Stimulated activated CD4-positive, alpha-beta T cell treated with anti-CD3 and anti-CD28 coated beads, Interleukin-1b, Interleukin-23, amount 100 ng/mL, for 1 hour (primary cell): ENCODE data around the gene NLRC5.
"Not testable (repeated sequence)": the region's sequence is repeated elsewhere in the genome, so short reads cannot be mapped to it uniquely, and the experiment has no call there.

Source experiments
- DNase-seq, 2 donors: peaks; one replicate each; pipeline ENCODE4 v3.0.0-alpha.2; 2020; ENCODE audit warnings: low read depth in 2 of 2

Gene NLRC5

DNA sequence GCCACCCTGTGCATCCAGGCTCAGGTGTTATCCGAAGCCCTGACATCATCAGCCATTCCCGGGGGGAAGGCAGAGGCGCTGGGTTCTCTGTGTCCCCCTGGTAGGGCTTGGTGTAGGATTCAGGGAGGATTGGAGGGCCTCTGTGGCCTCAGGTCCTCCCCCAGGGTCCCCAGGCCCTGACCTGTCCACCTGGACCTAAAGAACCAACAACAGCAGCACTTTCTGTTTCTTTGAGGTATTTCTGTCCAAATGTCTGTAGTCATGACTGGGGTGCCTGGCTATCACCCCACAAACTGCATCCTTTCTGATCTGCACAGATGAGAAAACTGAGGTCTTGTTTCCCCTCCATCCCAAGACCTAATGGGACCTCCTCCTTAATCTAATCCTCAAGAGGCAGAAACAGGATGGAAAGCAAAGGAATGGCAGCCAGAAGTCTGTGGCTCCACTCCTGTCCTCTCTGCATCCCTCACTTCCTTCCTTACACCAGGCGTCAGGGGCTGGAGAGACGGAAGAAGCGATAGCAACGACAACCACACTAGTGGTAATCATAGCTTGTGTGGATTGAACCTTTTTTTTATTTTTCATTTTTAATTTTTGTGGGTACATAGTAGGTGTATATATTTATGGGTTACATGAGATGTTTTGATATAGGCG is 11.8 kb downstream of the NLRC5 start:
- no peak for DNase-seq

GRCh38 chr16:57003439-57004386 is 14.4 kb downstream of the NLRC5 start:
- DNase-seq: no peak

- DNase-seq: no peak
These were observed 15.3 kb downstream of the NLRC5 start for GRCh38 chr16:57004387-57005250.

- not testable (repeated sequence) for DNase-seq
These were observed 16.2 kb downstream of the NLRC5 start for GRCh38 chr16:57005597-57005996.

DNA sequence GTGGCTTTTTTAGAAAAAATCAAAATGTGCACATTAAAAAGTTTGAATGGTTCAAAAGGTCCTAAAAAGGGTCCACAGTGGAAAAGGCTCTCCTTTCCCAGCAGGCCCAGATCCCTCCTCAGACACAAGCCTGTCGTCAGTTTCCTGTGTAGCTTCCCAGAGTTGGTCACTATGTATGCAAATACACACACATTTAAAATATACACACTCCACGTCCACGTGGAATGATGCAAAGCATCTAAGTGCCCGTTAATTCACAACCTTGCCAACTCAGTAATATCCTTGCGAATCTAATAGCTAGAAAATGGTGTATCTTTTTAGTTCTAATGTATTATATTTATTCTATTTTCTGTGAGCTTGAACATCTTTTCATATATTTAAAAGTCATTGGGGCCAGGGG is 17.7 kb downstream of the NLRC5 start:
- no peak for DNase-seq

DNA sequence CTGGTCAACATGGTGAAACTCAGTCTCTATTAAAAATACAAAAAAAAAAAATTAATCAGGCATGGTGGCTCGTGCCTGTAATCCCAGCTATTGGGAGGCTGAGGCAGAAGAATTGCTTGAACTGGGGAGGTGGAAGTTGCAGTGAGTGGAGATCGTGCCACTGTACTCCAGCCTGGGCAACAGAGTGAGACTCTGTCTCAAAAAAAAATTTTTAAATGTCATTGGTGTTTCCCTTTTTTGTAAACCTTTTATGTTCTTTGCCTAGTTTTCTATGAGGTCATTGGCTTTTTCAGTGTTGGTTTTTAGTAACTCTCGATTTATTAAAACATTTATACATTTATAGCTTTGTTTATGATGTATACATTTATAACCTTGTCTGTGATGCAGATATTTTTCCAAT is 18.2 kb downstream of the NLRC5 start:
- DNase-seq: no peak

DNA sequence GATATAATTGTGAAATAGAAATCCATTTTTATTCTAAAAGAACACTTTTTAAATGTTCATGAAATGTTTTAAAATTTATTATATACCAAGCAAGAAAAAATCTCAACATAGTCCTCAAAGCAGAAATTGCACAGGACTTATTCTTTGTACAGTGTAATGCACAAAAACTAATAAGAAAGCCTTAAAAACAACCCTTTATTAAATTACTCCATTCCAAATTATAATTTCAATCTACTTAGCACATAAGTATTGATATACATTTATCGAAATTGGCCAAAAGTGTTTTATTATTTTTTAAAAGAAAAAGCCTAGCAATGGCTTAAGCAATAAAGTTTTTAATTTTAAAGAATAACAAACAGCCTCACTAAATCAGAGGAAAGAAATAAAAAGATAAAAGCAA is 19.1 kb downstream of the NLRC5 start:
- DNase-seq: no peak

GRCh38 chr16:57009643-57010170 is 20.4 kb downstream of the NLRC5 start:
- DNase-seq: no peak

DNA sequence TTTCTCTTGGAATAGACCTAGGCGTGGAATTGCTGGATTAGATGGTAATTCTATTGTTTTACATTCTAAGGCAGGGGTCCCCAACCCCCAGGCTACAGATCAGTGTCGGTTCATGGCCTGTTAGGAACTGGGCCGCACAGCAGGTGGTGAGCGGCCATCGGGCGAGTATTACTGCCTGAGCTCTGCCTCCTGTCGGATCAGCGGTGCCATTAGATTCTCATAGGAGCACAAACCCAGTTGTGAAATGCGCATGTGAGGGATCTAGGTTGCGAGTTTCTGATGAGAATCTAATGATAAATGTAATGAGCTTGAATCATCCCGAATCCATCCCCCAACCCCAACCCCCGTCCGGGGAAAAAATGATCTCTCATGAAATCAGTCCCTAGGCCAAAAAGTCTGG is 23.0 kb downstream of the NLRC5 start:
- DNase-seq: no peak

- DNase-seq: no peak
These were observed 23.9 kb downstream of the NLRC5 start for GRCh38 chr16:57013229-57013628.

DNA sequence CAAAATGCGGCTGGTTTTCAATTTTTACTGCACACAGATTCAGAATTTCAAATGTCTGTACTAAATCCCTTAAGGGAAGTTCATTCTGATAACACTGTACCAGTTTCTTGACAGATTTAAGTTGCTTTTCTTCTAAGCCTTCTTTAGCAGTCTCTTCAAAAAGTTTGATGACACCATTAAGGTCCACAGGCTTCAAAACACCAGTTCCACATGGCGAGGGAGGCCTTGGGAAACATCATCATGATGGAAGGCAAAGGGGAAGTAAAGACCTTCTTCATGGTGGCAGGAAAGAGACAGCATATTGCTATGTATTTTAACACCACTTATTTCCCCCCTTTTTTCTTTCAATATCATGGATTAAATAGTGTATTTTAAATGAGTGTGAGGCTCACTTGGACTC is 24.5 kb downstream of the NLRC5 start:
- DNase-seq: no peak

GRCh38 chr16:57016301-57016700 is 26.9 kb downstream of the NLRC5 start:
- no peak for DNase-seq

GRCh38 chr16:57016831-57017230 is 27.5 kb downstream of the NLRC5 start:
- no peak for DNase-seq

DNA sequence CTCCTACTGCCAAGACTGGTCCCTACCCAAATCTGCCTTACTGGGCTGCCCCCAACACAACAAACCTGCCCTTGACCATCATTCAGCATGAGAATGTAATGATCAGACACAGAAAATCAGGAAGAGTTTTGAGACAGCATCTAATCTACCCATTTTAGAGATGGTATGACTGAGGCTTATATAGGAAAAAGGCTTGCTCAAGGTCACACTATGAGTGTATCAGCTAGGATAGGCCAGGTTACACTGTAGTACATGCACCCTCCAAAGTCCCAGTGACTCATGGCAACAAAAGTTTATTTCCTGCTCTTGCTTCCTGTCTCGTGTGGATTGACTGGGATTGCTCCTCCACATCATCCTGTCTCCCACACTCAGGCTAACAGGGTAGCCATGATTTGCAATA is 27.9 kb downstream of the NLRC5 start:
- DNase-seq: no peak

DNA sequence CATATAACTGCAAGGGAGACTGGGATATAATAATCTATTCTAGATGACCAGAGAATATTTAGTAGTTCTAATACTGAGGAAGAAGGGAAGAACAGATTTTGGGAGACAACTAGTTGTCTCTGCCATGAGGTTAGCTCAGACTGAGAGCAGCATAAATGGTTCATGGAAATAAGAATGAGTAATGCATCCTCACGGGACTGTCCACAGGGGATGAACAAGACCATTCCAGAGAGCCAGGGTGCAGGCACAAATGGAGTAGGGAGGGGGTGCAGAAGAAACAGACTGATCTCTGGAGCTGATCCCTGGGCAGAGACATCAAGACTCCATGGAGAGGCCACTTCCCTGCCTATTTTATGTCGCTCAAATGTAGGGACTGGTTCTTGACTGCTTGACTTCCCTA is 30.4 kb downstream of the NLRC5 start:
- DNase-seq: no peak

- no peak for DNase-seq
These were observed 31.3 kb downstream of the NLRC5 start for GRCh38 chr16:57020651-57021050.

DNA sequence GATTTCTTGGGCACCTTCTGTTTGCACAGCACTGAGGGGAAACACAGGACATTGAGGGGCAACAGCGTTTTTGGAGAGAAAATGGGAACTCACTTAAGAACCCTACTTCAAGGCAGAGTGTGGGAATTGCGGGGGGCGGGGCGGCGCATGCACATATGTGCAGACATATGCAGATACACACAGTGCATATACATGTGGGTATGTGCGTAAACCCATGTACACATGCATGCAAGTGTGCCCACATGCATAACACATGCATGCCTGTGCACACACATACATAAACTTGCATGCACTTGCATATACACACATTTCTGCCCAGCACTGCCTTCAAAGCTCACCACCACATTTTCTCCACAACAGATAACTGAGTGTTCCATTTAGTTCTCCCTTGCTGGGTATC is 32.4 kb downstream of the NLRC5 start:
- no peak for DNase-seq

DNA sequence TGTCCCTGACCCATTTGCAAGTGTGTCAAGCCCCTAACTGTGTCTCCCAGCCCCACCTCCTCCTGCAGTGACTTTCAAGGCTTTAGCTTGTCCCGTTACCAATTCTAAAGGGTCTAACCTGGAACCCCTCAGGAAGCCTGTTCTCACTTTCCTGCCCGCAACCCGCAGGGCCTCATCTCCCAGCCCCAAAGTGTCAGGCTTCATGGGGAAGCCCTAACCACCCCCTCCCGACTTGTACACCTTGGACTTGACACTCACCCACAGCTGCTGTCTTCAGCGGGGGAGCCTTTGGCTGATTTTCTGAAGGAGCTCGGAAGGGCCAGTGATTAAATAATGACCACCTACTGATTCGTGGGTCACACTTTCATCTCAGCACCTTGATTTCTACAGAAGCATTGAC is 33.1 kb downstream of the NLRC5 start:
- DNase-seq: no peak

DNA sequence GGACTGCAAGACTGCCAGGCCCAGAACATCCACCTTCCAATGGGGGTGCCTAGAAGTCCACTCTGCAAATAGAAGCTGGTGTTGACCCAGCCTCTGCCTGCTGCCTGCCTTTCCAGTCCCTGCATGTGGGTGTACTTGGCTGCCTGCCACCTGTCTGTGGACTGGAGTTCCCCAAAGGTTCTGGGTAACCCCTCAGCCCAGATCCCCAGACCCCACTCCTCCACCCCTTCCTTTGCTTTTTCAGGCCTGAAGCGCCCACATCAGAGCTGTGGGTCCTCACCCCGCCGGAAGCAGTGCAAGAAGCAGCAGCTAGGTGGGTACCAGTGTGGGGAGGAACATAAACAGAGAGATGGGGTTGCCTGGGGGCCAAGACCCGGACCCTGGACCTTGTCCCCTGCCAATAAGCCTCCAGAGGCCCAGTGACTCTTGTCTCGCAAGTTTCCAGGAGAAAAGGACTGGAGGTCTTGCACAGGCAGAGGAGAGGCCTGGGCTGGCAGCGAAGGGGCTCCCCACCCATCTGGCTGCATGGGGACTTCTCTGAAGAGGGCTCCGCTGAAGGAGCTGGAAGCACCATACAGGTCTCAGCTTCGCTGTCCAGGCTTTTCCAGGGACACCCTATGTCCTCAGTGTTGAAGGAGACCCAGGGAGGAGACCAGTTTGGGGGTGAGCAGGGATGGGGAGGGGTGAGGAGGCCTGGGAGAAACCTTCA is 34.3 kb downstream of the NLRC5 start:
- DNase-seq: peak; percentile 42 to 48

- DNase-seq: no peak
These were observed 35.7 kb downstream of the NLRC5 start for GRCh38 chr16:57024894-57025680.
